HG03520 (cell line): ENCODE data around the gene OSBPL5.

Experiments
- ATAC-seq: cut with Tn5 transposase; IDR thresholded peaks from one replicate; pipeline ENCODE4 v1.9.1; 2021; ENCODE audit warnings: mild to moderate bottlenecking, moderate library complexity; ENCODE audit not compliant: unreplicated experiment

OSBPL5 gene

GRCh38 chr11:3164552-3165151 lies 458 bp downstream of the OSBPL5 start:
- no peak for ATAC-seq

GRCh38 chr11:3164138-3164551 lies 965 bp downstream of the OSBPL5 start:
- no peak for ATAC-seq

GRCh38 chr11:3163241-3163981 lies 1.7 kb downstream of the OSBPL5 start:
- ATAC-seq, result no peak

GRCh38 chr11:3162410-3163240 lies 2.5 kb downstream of the OSBPL5 start:
- no peak for ATAC-seq

GRCh38 chr11:3161720-3162409 lies 3.2 kb downstream of the OSBPL5 start:
- no peak for ATAC-seq

GRCh38 chr11:3161309-3161708 lies 3.8 kb downstream of the OSBPL5 start:
- no peak for ATAC-seq

GRCh38 chr11:3160252-3161031 lies 4.7 kb downstream of the OSBPL5 start:
- ATAC-seq, result no peak

- no peak for ATAC-seq
Observed at GRCh38 chr11:3159296-3160190, 5.6 kb downstream of the OSBPL5 start.

GRCh38 chr11:3158821-3159220 lies 6.3 kb downstream of the OSBPL5 start:
- no peak for ATAC-seq

- no peak for ATAC-seq
Observed at GRCh38 chr11:3158131-3158591, 6.9 kb downstream of the OSBPL5 start.

GRCh38 chr11:3157381-3158130 lies 7.6 kb downstream of the OSBPL5 start:
- no peak for ATAC-seq

- no peak for ATAC-seq
Observed at GRCh38 chr11:3156661-3157311, 8.3 kb downstream of the OSBPL5 start.

- ATAC-seq, result no peak
Observed at GRCh38 chr11:3156282-3156660, 8.8 kb downstream of the OSBPL5 start.

- no peak for ATAC-seq
Observed at GRCh38 chr11:3155691-3156258, 9.3 kb downstream of the OSBPL5 start.

- ATAC-seq, result no peak
Observed at GRCh38 chr11:3155216-3155615, 9.9 kb downstream of the OSBPL5 start.

GRCh38 chr11:3154001-3154599 lies 11.0 kb downstream of the OSBPL5 start:
- no peak for ATAC-seq

- no peak for ATAC-seq
Observed at GRCh38 chr11:3153291-3153861, 11.7 kb downstream of the OSBPL5 start.
